K562 (cell line): Measurements from ENCODE around the gene ARHGAP4. TPM values are rescaled to one million over a fixed set of nuclear protein-coding genes. Genes with fewer than 3 reads are reported as not detected.
A peak's percentile ranks its signal among the peaks of the same experiment; 100 is the strongest.

Source experiments
- BCLAF1 ChIP-seq, 2 experiments: fragments of 450-650 bp in 1 of 2; IDR thresholded peaks; 2 replicates each; pipeline ENCODE4 v1.6.1; 2011 to 2017; ENCODE audit warnings: low read depth in 2 of 2, antibody characterized with exemption in 1 of 2, borderline replicate concordance in 1 of 2, low read length in 1 of 2, mild to moderate bottlenecking in 1 of 2, mixed read lengths in 1 of 2; ENCODE audit not compliant: control insufficient read depth in 1 of 2
- BRF1 ChIP-seq: IDR thresholded peaks from 3 replicates; pipeline ENCODE4 v1.6.1; 2011; ENCODE audit warnings: borderline replicate concordance, mild to moderate bottlenecking; ENCODE audit not compliant: insufficient read length; ENCODE audit errors: extremely low read depth
- CBX2 ChIP-seq: fragments of 200-600 bp; sonication (generic); IDR thresholded peaks from one replicate; pipeline ENCODE4 v1.6.1; 2012; ENCODE audit warnings: mild to moderate bottlenecking, low read length, inconsistent platforms; ENCODE audit not compliant: insufficient read depth, poor library complexity, severe bottlenecking
- ESRRA ChIP-seq: fragments of 450-650 bp; IDR thresholded peaks from 2 replicates; pipeline ENCODE4 v1.6.1; 2014; ENCODE audit warnings: low read depth, mild to moderate bottlenecking, moderate library complexity, borderline replicate concordance
- HMG20A ChIP-seq: fragments of 450-650 bp; formaldehyde crosslinking; conservative IDR thresholded peaks from 2 replicates; pipeline ENCODE4 v1.4.0; 2020; ENCODE audit warnings: mild to moderate bottlenecking, mixed read lengths
- JUNB ChIP-seq: fragments of 450-650 bp; formaldehyde crosslinking; conservative IDR thresholded peaks from 2 replicates; pipeline ENCODE4 v1.4.0; 2020; ENCODE audit warnings: mild to moderate bottlenecking
- POLR2AphosphoS2 ChIP-seq: IDR thresholded peaks from 2 replicates; pipeline ENCODE4 v1.6.1; 2012; ENCODE audit warnings: low read length, improper control_type of control experiment
- SIRT6 ChIP-seq: IDR thresholded peaks from one replicate; pipeline ENCODE4 v1.6.1; 2012; ENCODE audit warnings: low read depth, mild to moderate bottlenecking, control low read depth, inconsistent platforms, low read length, moderate library complexity
- TFAM ChIP-seq: fragments of 250-450 bp; sonication (Bioruptor Pico); conservative IDR thresholded peaks from 2 replicates; pipeline ENCODE4 v1.5.0; 2021; ENCODE audit warnings: mild to moderate bottlenecking, moderate library complexity
- TSHZ1 ChIP-seq: fragments of 250-450 bp; sonication (Bioruptor Pico); IDR thresholded peaks from 2 replicates; pipeline ENCODE4 v1.4.0; 2020; ENCODE audit warnings: mild to moderate bottlenecking, moderate library complexity
- ZBTB7A ChIP-seq: IDR thresholded peaks from 2 replicates; pipeline ENCODE4 v1.6.1; 2011; ENCODE audit warnings: low read depth, mild to moderate bottlenecking, low read length, moderate library complexity, borderline replicate concordance; ENCODE audit not compliant: control insufficient read depth
- ZFP36 ChIP-seq: fragments of 150-350 bp; IDR thresholded peaks from 2 replicates; pipeline ENCODE4 v1.6.1; 2018; ENCODE audit warnings: low read length, low read depth; ENCODE audit not compliant: partially characterized antibody
- ZNF277 ChIP-seq: fragments of 250-450 bp; sonication (Bioruptor Pico); IDR thresholded peaks from 2 replicates; pipeline ENCODE4 v1.8.0; 2022; ENCODE audit warnings: inconsistent platforms, mild to moderate bottlenecking, moderate library complexity, borderline replicate concordance
- ZNF584 ChIP-seq: fragments of 200-800 bp; sonication (Bioruptor generic); IDR thresholded peaks from 2 replicates; pipeline ENCODE4 v1.6.1; 2016; ENCODE audit warnings: low read depth, mild to moderate bottlenecking, missing genetic modification characterization, missing compliant biosample characterization
- ZNF696 ChIP-seq: fragments of 250-450 bp; sonication (Bioruptor Pico); conservative IDR thresholded peaks from 2 replicates; pipeline ENCODE4 v1.4.0; 2020; ENCODE audit warnings: mild to moderate bottlenecking, moderate library complexity
- polyA plus RNA-seq, 8 experiments: library from polyadenylated mRNA; depleted of rRNA in 4 of 8; stranded (reverse) in 5 of 8; unstranded in 3 of 8; fragments of >200 nt; fragmentation: Nextera tagmentation in 2 of 8; fragmentation: Illumina TruSeq in 1 of 8; extraction: Ambion mirVana in 2 of 8; extraction: Trizol in 1 of 8; gene quantifications; 2 replicates each; pipeline versions ENCODE4 v1.2.1 to v1.2.3, GENCODE V29; 2011 to 2014; ENCODE audit warnings: inconsistent platforms in 1 of 8, missing spikeins in 1 of 8
- total RNA-seq, 7 experiments: library from RNA; depleted of rRNA in 6 of 7; stranded (reverse); fragments of >200 nt in 6 of 7; fragmentation: Illumina TruSeq in 2 of 7; extraction: Trizol in 2 of 7; gene quantifications; 2 replicates each; pipeline versions ENCODE4 v1.2.1 to v1.2.3, GENCODE V29; 2011 to 2021; ENCODE audit warnings: low replicate concordance in 1 of 7
- TF ChIP-seq, protein P1 (sequence below): sonication (generic); formaldehyde crosslinking; IDR thresholded peaks from 2 replicates; pipeline ENCODE4 v1.8.0; 2022; ENCODE audit warnings: mild to moderate bottlenecking, low read depth, missing genetic modification reagents

Gene ARHGAP4
- total and polyA plus RNA-seq, 9 of the 15 experiments (the other 6 are each of a cell fraction or from before 2014, with no cell fraction given): 0.30 to 81.8 (median 13.5) TPM

DNA sequence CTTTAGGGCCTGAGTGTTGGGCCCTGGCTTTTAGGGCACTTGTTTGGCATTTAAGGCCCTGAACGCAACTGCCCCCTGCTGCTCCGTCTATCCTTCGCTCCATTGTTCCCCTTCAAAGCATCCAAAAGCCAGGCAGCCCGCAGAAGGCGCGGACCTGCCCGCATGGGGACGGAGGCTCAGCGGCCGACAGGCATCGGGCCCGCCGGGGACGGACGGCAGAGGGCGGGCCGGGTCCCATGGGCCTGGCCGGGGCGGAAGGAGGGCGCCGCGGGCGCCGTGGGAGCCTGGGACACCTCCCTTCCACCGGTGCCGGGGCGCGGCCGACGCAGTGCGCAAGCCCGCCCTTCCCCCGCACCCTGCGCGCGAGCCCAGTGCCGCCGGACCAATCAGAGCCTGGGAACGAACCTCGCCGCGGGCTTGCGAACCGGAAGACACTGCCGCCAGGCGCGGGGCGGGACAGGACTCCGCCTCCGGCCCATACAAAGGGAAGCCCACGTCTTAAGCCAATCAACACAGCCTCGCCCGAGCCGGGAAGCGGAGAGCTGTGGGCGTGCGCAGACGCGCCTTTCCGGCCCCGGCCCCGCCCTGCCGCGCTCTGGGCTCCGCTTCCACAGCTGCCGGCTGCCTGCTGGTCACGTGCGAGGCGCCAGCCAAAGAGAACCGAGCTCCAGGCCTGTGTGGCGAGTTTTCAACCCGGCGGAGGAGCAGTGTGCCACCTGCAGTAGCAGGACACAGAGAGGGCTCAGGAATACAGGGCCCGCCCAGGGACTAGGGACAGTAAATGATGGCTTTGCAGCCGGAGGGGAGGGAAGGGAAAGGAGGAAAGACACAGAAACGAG is 2.1 kb upstream of the ARHGAP4 start (continued):
- TF ChIP-seq JUNB (no peak), SIRT6 (no peak), HMG20A (no peak), POLR2AphosphoS2 (peak; percentile 87; the same call in 1 of the 2 replicates), ZBTB7A (peak; percentile 37; the same call in 1 of the 2 replicates), TSHZ1 (no peak), CBX2 (no peak), BCLAF1 (IDR thresholded peaks at IDR 0.05; ENCODE audit: borderline replicate concordance in 1 of 2, control insufficient read depth in 1 of 2, low read depth in 2 of 2, low read length in 1 of 2) (no peak), BRF1 (no peak), ZFP36 (no peak), ZNF277 (CRISPR knock-in tag) (no peak), ZNF584 (CRISPR knock-in tag) (no peak), ZNF696 (CRISPR knock-in tag) (no peak), ESRRA (0 out of 2 replicates have a peak, but pooled peaks have one; percentile 16), TFAM (CRISPR knock-in tag) (no peak)
- TF ChIP-seq, protein P1, sequence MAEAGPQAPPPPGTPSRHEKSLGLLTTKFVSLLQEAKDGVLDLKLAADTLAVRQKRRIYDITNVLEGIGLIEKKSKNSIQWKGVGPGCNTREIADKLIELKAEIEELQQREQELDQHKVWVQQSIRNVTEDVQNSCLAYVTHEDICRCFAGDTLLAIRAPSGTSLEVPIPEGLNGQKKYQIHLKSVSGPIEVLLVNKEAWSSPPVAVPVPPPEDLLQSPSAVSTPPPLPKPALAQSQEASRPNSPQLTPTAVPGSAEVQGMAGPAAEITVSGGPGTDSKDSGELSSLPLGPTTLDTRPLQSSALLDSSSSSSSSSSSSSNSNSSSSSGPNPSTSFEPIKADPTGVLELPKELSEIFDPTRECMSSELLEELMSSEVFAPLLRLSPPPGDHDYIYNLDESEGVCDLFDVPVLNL: no peak
